DMS114 treated with DMSO at 0.1 percent for 48 hours (cell line): Measurements from ENCODE around the gene ADSS2.

Source experiments
- DNase-seq: peaks from one replicate; lab custom pipeline; 2025; ENCODE audit not compliant: unreplicated experiment; lab: John Stamatoyannopoulos, UW

ADSS2 gene

GRCh38 chr1:244447024-244447423 is 4.7 kb downstream of the ADSS2 start:
- no peak for DNase-seq

- DNase-seq, result no peak
Observed at GRCh38 chr1:244445320-244446181, 6.2 kb downstream of the ADSS2 start.

GRCh38 chr1:244444854-244445253 is 6.9 kb downstream of the ADSS2 start:
- no peak for DNase-seq

- DNase-seq, result no peak
Observed at GRCh38 chr1:244442850-244443249, 8.9 kb downstream of the ADSS2 start.

- DNase-seq, result no peak
Observed at GRCh38 chr1:244439391-244440032, 12.2 kb downstream of the ADSS2 start.

GRCh38 chr1:244437086-244437468 is 14.6 kb downstream of the ADSS2 start:
- DNase-seq, result no peak

- no peak for DNase-seq
Observed at GRCh38 chr1:244436336-244437085, 15.2 kb downstream of the ADSS2 start.

GRCh38 chr1:244435562-244436205 is 16.0 kb downstream of the ADSS2 start:
- no peak for DNase-seq

- DNase-seq, result no peak
Observed at GRCh38 chr1:244431166-244431565, 20.5 kb downstream of the ADSS2 start.

- DNase-seq, result no peak
Observed at GRCh38 chr1:244429818-244430217, 21.9 kb downstream of the ADSS2 start.

- DNase-seq, result no peak
Observed at GRCh38 chr1:244427647-244428046, 24.1 kb downstream of the ADSS2 start.

- DNase-seq, result no peak
Observed at GRCh38 chr1:244424649-244425334, 26.9 kb downstream of the ADSS2 start.

GRCh38 chr1:244422174-244422573 is 29.5 kb downstream of the ADSS2 start:
- DNase-seq, result no peak

- no peak for DNase-seq
Observed at GRCh38 chr1:244419024-244419423, 32.7 kb downstream of the ADSS2 start.

- no peak for DNase-seq
Observed at GRCh38 chr1:244414543-244414942, 37.2 kb downstream of the ADSS2 start.

GRCh38 chr1:244413736-244414135 is 38.0 kb downstream of the ADSS2 start:
- DNase-seq, result no peak

GRCh38 chr1:244412176-244412575 is 39.5 kb downstream of the ADSS2 start:
- DNase-seq, result no peak

- DNase-seq, result no peak
Observed at GRCh38 chr1:244409701-244410100, 42.0 kb downstream of the ADSS2 start.

GRCh38 chr1:244406337-244406736 is 45.4 kb downstream of the ADSS2 start:
- no peak for DNase-seq

GRCh38 chr1:244405856-244406255 is 45.9 kb downstream of the ADSS2 start:
- no peak for DNase-seq

GRCh38 chr1:244403431-244403830 is 48.3 kb downstream of the ADSS2 start:
- no peak for DNase-seq
